Limb (tissue), 2 donors: ENCODE measurements around the gene HTR2B.
A peak's percentile ranks its signal among the peaks of the same experiment; 100 is the strongest.
"Not testable (repeated sequence)": the region's sequence is repeated elsewhere in the genome, so short reads cannot be mapped to it uniquely, and the experiment has no call there.

Source experiments
- DNase-seq, 2 donors: peaks; one replicate each; pipeline ENCODE4 v3.0.0-alpha.2; 2016; ENCODE audit errors: extremely low spot score in 2 of 2

HTR2B gene

DNA sequence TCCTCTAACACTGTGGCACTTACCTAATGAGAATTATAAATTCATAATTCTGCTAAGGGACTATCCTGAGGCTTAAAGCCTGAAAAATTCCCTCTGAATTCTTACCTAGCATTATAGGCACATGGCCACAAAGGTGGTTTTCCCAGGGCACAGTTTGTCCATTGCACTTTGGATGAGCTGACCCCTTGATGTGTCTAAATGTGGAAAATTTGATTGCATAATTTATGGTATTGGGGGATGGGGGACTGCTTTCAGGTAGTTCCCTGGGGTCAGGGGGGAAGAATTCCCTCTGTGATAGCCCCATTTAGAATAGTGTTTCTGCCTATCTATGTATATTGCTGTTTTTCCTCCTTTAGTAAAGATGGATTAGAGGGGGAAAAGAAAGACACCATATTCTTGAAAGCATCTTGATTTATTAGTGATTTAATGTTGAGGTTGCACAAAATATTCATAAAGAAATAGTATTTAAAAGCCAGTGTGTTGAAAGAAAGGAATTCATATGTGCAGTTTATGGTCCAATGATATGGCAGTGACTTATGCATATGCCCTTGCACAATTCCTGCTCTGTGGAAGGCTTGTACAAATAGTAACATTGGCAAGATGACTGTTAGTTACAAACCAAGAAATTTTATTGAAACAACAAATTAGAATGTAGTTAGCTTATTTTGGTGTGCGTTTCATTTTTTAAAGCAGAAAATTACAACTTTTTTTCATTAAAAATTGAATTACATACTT, 8.7 kb upstream of the HTR2B start:
- DNase-seq = no peak

- DNase-seq = no peak
Observed at GRCh38 chr2:231132129-231132528, 7.3 kb upstream of the HTR2B start.

DNA sequence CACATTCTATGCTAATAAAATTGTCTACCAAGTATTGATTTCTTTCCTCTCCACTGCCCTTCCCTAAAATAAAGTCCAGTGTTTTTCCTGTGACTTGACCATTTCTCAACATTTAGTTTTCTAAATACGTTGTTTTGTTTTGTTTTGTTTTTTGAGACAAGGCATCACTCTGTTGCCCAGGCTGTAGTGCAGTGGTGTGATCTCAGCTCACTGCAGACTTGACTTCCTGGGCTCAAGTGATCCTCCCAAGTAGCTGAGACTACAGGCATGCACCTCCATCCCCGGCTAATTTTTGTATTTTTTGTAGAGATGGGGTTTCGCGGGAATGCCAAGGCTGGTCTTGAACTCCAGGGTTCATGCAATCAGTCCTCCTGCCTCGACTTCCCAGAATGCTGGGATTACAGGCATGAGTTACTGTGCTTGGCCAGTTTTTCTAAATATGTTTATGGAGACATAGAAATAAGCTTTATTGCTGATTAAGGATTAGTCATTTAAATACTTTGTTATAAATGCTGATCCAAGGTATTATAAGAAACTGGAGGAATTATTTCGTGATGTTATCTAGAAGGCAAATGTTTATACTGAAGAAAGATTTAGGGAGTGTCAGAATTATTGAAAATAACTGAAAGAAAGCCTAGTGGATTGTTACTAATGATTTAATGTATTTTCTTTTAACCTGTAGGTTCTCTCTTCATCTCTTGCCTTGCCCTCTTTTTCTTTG, 5.7 kb upstream of the HTR2B start:
- no peak for DNase-seq

- no peak for DNase-seq
Observed at GRCh38 chr2:231129216-231129615, 4.4 kb upstream of the HTR2B start.

GRCh38 chr2:231128541-231128940, 3.7 kb upstream of the HTR2B start:
- no peak for DNase-seq

DNA sequence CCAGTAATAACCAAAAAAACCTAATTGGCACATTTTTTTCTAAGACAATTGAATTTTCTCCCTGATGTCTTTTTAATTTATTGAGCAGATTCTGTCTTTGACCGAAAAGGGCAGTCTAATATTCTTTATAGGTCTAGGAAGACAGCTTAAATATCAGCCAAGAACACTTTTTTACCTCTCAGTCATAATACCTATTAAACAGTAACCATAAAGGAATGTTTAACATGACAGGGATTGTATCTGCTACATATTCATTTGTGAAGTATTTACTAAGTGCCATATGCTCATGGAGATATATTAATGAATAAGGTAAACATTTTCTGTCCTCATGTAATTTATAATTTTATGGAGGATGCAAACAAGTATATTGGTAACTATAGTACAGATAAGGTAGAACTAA, 3.1 kb upstream of the HTR2B start:
- DNase-seq = no peak

GRCh38 chr2:231127480-231127879, 2.6 kb upstream of the HTR2B start:
- DNase-seq = no peak

- no peak for DNase-seq
Observed at GRCh38 chr2:231126123-231126522, 1.3 kb upstream of the HTR2B start.

DNA sequence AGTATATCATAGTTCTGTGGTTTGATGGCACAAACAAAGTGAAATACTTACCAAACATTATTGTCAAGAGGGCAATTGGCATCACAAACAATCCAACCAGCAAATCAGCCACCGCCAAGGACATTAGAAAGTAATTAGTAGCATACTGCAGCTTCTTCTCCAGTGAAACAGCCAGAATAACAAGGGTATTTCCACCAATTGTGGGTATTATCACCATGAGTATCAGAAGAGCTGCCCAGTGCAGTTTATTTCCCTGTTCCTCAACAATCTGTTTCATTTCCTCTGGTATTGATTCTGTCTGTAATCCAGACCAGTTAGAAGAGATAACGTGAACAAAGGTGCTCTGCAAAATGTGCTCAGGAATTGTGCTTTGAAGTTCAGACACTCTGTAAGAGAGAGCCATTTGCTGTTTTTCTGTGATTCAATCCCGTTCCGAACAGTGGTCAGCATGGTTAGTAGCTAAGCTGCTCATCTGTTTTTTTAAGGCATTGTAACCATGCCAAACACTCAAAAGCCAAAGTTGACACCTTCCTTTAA, 1.4 kb downstream of the HTR2B start:
- DNase-seq = no peak

DNA sequence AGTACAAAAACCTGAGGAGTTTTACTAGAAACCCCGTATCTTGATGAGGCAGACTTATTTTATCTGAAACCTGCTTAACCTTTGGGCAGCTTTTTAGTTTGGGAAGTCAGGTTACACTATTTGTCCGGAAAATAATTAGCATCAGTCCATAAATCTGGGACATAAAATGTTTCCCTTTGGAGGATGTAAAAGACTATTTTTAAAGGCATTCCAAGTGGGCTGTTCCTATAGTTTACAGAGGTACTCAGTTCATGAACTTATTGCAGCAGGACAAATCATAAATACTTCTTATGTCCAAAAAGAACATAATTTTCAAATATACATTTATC, 6.3 kb downstream of the HTR2B start:
- DNase-seq = no peak

DNA sequence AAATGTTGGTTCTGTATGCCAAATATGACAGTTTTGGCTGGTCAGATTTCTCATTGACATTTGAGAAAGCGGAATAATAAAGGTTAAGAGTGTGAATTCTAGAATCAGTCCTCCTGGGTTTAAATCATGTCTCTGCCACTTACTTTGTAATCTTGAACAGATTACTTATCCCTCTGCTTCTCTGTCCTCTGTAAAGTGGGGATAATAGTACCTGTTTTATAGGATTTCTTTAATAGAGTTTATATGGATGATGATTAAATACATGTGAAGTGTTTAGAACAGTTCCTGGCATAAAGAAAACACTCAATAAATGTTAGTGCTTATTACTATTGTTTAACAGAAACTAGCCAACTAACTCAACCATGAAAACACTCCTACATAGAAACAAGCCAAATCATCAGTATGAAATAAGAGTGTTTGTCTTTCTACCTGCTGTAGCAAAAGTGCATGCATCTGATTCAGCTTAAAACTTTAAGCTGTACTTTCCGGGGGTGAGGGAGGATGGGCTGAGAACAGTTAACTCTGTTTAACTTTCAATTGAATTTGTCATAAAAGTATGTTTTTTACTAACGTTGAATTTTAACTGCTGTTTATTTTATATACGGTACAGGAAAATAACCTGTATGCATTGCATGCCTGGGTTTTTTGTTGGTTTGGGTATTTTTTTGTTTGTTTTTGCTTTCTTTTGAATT, 6.8 kb downstream of the HTR2B start:
- DNase-seq = no peak

- no peak for DNase-seq
Observed at GRCh38 chr2:231117148-231117547, 7.7 kb downstream of the HTR2B start.

GRCh38 chr2:231115651-231116050, 9.2 kb downstream of the HTR2B start:
- DNase-seq = no peak

GRCh38 chr2:231113489-231113888, 11.4 kb downstream of the HTR2B start:
- DNase-seq = no peak

GRCh38 chr2:231111987-231112386, 12.9 kb downstream of the HTR2B start:
- no peak for DNase-seq

- peak in 1 of 2 donors; percentile 56 for DNase-seq
Observed at GRCh38 chr2:231110551-231110950, 14.3 kb downstream of the HTR2B start.

DNA sequence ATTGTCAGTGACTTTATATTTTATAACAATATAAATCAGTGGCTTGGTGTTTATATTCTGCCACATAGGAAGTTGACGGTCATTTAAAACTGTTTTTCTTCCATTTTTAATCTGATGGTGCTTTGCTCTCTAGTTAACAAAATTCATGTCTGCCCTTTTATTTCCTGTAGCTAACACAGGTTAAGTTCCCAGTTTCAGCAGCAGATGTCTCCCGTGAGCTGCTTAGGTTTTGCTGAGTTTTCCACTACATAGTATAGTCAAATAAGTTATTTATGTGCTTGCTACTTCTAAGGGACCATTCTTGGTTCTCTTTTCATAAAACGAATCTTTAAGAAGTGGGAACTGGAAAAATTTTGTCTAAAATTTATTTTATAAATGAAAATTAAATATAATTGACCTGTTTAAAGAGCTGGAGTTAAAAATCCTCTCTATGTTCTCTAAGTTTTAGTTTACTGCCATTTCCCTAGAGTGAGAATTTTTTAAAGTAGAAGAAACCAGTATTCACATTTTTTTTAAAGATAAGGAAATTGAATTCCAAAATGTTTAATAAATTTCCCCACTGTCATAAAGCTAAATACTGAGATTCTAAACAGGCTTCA, 20.6 kb downstream of the HTR2B start:
- DNase-seq = peak; percentile 75 to 79

GRCh38 chr2:231102772-231103171, 22.1 kb downstream of the HTR2B start:
- DNase-seq = no peak

DNA sequence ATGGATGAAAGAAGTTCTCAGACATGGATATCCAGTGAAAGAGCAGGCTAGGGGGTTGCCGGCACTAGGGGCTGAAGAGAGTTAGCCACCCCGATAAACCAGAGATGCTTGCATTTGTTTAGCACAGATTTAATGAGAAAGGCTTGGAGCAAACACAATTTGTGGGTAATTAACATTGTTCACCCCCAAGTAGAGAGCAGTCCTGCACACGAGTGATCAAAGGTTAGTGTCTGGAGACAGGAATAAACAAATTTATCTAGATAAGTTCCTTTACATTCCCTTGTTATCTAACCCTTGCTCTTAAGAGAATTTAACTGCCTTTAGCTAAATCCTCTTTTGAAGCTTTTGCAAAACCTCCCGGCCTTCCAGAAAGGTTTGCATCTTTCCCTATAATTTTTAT, 23.9 kb downstream of the HTR2B start:
- no peak for DNase-seq

DNA sequence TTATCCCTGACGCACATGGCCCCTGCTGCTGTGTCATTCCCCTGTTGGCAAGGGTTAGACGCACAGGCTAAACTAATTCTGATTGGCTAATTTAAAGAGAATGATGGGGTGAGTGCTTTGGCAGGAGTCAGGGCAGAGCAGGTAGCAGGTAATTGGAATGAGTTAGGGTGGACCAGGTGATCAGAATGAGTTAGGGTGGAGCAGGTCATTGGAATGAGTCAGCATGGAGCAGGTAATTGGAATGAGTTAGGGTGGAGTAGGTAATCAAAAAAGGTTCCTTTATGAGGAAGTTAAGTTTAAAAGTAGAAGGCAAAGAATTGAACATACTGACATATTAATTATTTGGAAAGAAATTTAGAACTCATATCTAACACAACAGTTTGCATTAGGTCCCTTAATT, 24.5 kb downstream of the HTR2B start:
- not testable (repeated sequence) for DNase-seq

DNA sequence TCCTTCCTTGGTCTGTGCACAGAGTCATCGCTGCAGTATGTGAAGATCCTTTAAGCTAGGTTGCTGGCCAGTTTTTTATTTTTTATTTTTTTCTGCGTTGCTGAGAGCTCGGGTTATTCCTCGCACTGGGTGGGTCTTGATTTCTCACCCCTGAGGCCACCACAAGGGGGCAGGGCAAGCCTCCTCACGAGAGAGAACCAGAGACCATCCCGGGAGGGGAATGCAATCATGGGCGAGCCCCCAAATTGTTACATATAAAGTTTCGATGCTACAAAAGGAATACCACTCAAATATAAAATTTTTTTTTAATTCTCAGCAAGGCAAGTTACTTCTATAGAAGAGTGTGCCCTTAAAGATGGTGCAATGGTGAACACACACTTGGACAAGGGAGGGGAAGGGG, 24.9 kb downstream of the HTR2B start:
- DNase-seq = peak in 1 of 2 donors; percentile 31

GRCh38 chr2:231094736-231095346, 30.0 kb downstream of the HTR2B start:
- no peak for DNase-seq
